RWPE1 (cell line): ENCODE results near the gene PECR.

ENCODE experiments used
- CTCF ChIA-PET: fragments of 350-600 bp; sonication (Branson Sonifier 250); formaldehyde crosslinking; extraction: SDS; loops from one replicate; lab custom pipeline; 2021; lab: Yijun Ruan, JAX
- POLR2A ChIA-PET: fragments of 400-600 bp; formaldehyde crosslinking; extraction: SDS; loops from one replicate; lab custom pipeline; 2020; ENCODE audit warnings: antibody characterized with exemption; ENCODE audit not compliant: low non-redundant PET; lab: Yijun Ruan, JAX
- DNase-seq: peaks from one replicate; pipeline ENCODE4 v3.0.0; 2012; ENCODE audit warnings: low spot score
- H3K27ac ChIP-seq: fragments of 450-650 bp; 2 replicates; pipeline ENCODE4 v1.5.1; 2017
- TF ChIP-seq, protein P1 (sequence below): fragments of 450-650 bp; conservative IDR thresholded peaks from 2 replicates; pipeline ENCODE4 v1.5.1; 2017; ENCODE audit warnings: low read depth, mild to moderate bottlenecking

Gene PECR

DNA sequence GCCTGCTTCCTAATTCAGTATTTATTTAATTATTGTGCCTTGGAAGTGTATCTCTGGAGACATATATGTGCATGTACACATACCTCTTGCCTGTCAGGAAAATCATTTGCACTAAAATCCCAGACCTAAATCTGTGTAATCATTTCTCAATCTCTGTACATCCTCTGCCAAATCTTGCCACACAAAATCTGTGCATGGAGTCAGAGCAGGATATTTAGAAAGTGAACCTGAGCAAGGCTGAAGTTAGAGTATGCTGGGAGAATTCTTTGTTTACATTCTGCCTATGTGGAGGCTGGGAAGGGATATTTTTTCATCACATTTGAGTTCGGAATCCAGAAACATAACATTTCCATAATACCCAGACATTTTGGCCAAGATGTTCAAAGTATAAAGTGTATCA, 36.9 kb upstream of the PECR start:
- ChIA-PET POLR2A (no interaction called here), CTCF (interaction anchor here (0.6 to 0.7 kb wide), 3 partner anchors 23 to 96 kb away, joined by 3 to 9 read pairs (median 3); no protein-coding TSS in a partner anchor)
- H3K27ac ChIP-seq, result no peak overlapping the region
- TF ChIP-seq, protein P1, sequence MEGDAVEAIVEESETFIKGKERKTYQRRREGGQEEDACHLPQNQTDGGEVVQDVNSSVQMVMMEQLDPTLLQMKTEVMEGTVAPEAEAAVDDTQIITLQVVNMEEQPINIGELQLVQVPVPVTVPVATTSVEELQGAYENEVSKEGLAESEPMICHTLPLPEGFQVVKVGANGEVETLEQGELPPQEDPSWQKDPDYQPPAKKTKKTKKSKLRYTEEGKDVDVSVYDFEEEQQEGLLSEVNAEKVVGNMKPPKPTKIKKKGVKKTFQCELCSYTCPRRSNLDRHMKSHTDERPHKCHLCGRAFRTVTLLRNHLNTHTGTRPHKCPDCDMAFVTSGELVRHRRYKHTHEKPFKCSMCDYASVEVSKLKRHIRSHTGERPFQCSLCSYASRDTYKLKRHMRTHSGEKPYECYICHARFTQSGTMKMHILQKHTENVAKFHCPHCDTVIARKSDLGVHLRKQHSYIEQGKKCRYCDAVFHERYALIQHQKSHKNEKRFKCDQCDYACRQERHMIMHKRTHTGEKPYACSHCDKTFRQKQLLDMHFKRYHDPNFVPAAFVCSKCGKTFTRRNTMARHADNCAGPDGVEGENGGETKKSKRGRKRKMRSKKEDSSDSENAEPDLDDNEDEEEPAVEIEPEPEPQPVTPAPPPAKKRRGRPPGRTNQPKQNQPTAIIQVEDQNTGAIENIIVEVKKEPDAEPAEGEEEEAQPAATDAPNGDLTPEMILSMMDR, result no peak
- no peak for DNase-seq

GRCh38 chr2:216117561-216118340, 36.1 kb upstream of the PECR start:
- TF ChIP-seq, protein P1, result no peak
- ChIA-PET POLR2A (no interaction called here), CTCF (interaction anchor here (0.6 to 0.7 kb wide), 2 partner anchors 88 to 97 kb away, joined by 3 read pairs; no protein-coding TSS in a partner anchor)
- no peak for DNase-seq
- no peak overlapping the region for H3K27ac ChIP-seq

DNA sequence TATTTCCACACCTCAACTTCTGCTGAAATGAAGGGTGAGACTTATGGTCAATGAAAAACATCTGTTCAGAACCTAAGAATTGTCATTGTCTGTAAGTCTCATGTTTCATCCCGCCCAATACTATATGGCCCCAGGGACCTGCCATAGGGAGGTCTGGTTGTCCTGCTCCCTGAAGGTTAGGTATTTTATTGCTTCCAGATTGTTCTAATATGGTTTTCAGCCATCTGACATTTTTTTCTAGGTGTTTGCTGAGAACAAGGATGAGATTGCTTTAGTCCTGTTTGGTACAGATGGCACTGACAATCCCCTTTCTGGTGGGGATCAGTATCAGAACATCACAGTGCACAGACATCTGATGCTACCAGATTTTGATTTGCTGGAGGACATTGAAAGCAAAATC, 34.8 kb upstream of the PECR start:
- TF ChIP-seq, protein P1, result no peak
- DNase-seq, result no peak
- CTCF ChIA-PET, result no interaction called here
- POLR2A ChIA-PET, result no interaction called here
- no peak overlapping the region for H3K27ac ChIP-seq

- POLR2A ChIA-PET, result interaction anchor here (0.5 kb wide), 1 partner anchor 290 kb away, joined by 4 read pairs; no protein-coding TSS in a partner anchor
These were observed 33.3 kb upstream of the PECR start for GRCh38 chr2:216114714-216115531.

GRCh38 chr2:216114382-216114713, 32.7 kb upstream of the PECR start:
- peak overlapping the region; percentile 64 for H3K27ac ChIP-seq
- POLR2A ChIA-PET, result interaction anchor here (0.5 kb wide), 1 partner anchor 290 kb away, joined by 4 read pairs; no protein-coding TSS in a partner anchor
- TF ChIP-seq, protein P1, result no peak
- DNase-seq, result no peak
- CTCF ChIA-PET, result interaction anchor here (0.6 to 1.1 kb wide), 8 partner anchors 11 to 298 kb away, joined by 3 to 7 read pairs (median 4); partner anchors contain the start of genes PECR, SMARCAL1 and TMEM169

More at GRCh38 chr2:216114714-216115531, 33.3 kb upstream of the PECR start:
- CTCF ChIA-PET, result interaction anchor here (0.6 to 1.1 kb wide), 8 partner anchors 10 to 297 kb away, joined by 3 to 7 read pairs (median 4); partner anchors contain the start of genes PECR, SMARCAL1 and TMEM169
- TF ChIP-seq, protein P1, result peak; percentile 90
- H3K27ac ChIP-seq, result peak overlapping the region; percentile 64
- DNase-seq, result peak; percentile 99

DNA sequence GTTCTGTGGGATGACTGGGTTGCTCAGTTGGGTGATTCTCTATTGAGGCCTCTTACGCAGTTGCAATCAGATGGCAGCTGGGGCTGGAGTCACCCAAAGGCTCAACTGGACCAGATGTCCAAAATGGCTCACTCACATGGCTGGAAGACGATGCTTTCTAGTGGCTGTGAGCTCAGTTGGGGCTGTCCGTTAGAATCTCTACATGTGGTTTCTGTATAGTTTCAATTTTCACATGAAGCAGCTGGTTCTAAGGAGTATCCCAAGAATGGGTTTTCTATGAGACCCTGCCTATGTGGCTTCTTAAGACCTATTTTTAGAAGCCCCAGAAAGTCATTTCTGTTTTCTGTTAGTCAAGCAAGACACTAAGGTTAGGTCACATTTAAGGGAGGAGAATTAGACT, 32.0 kb upstream of the PECR start:
- H3K27ac ChIP-seq, result no peak overlapping the region
- DNase-seq, result no peak
- CTCF ChIA-PET, result no interaction called here
- TF ChIP-seq, protein P1, result no peak
- POLR2A ChIA-PET, result no interaction called here
